ENCODE measurements around the gene TAF5.
A peak's percentile ranks its signal among the peaks of the same experiment; 100 is the strongest.

TAF5 gene

GRCh38 chr10:103367379-103367781, 396 bp upstream of the TAF5 start:
- no peak for TF ChIP-seq CTCF (IDR thresholded peaks at IDR 0.05; ENCODE audit: insufficient read depth, low read length, poor library complexity, severe bottlenecking)
- H3K4me3 ChIP-seq (replicated peaks; ENCODE audit: low read depth, low read length): peak overlapping the region; percentile 78
- no peak for DNase-seq (ENCODE audit: extremely low read depth, insufficient read length)
- no peaks in the 10 kb centered on the region for H3K36me3 ChIP-seq (ENCODE audit: control insufficient read depth, insufficient read depth, low read length)
- H3K27me3 ChIP-seq (replicated peaks; ENCODE audit: control insufficient read depth, insufficient read depth, low read length): no peaks in the 10 kb centered on the region

GRCh38 chr10:103373544-103373943, 5.8 kb downstream of the TAF5 start:
- DNase-seq (ENCODE audit: extremely low read depth, insufficient read length): no peak
- Histone ChIP-seq H3K36me3 (ENCODE audit: control insufficient read depth, insufficient read depth, low read length) (peaks cover 5% of the 10 kb centered on the region), H3K4me3 (replicated peaks; ENCODE audit: low read depth, low read length) (no peak overlapping the region), H3K27me3 (replicated peaks; ENCODE audit: control insufficient read depth, insufficient read depth, low read length) (no peaks in the 10 kb centered on the region)
- TF ChIP-seq CTCF (IDR thresholded peaks at IDR 0.05; ENCODE audit: insufficient read depth, low read length, poor library complexity, severe bottlenecking): no peak

- Histone ChIP-seq H3K4me3 (replicated peaks; ENCODE audit: low read depth, low read length) (no peak overlapping the region), H3K36me3 (ENCODE audit: control insufficient read depth, insufficient read depth, low read length) (peaks cover 5% of the 10 kb centered on the region), H3K27me3 (replicated peaks; ENCODE audit: control insufficient read depth, insufficient read depth, low read length) (no peaks in the 10 kb centered on the region)
- TF ChIP-seq CTCF (IDR thresholded peaks at IDR 0.05; ENCODE audit: insufficient read depth, low read length, poor library complexity, severe bottlenecking): no peak
- no peak for DNase-seq (ENCODE audit: extremely low read depth, insufficient read length)
Measured at GRCh38 chr10:103374263-103374662, 6.5 kb downstream of the TAF5 start.

- H3K36me3 ChIP-seq (ENCODE audit: control insufficient read depth, insufficient read depth, low read length): peaks cover 3% of the 10 kb centered on the region
- H3K27me3 ChIP-seq (replicated peaks; ENCODE audit: control insufficient read depth, insufficient read depth, low read length): no peaks in the 10 kb centered on the region
- DNase-seq (ENCODE audit: extremely low read depth, insufficient read length): peak; percentile 25
- no peak for TF ChIP-seq CTCF (IDR thresholded peaks at IDR 0.05; ENCODE audit: insufficient read depth, low read length, poor library complexity, severe bottlenecking)
- no peak overlapping the region for H3K4me3 ChIP-seq (replicated peaks; ENCODE audit: low read depth, low read length)
Measured at GRCh38 chr10:103382769-103383168, 15.0 kb downstream of the TAF5 start.

- DNase-seq (ENCODE audit: extremely low read depth, insufficient read length): peak; percentile 19
- H3K36me3 ChIP-seq (ENCODE audit: control insufficient read depth, insufficient read depth, low read length): peaks cover 7% of the 10 kb centered on the region
- TF ChIP-seq CTCF (IDR thresholded peaks at IDR 0.05; ENCODE audit: insufficient read depth, low read length, poor library complexity, severe bottlenecking): no peak
- no peaks in the 10 kb centered on the region for H3K27me3 ChIP-seq (replicated peaks; ENCODE audit: control insufficient read depth, insufficient read depth, low read length)
- H3K4me3 ChIP-seq (replicated peaks; ENCODE audit: low read depth, low read length): no peak overlapping the region
Measured at GRCh38 chr10:103394180-103394579, 26.4 kb downstream of the TAF5 start.

- peaks cover 7% of the 10 kb centered on the region for H3K36me3 ChIP-seq (ENCODE audit: control insufficient read depth, insufficient read depth, low read length)
- H3K4me3 ChIP-seq (replicated peaks; ENCODE audit: low read depth, low read length): peak overlapping the region; percentile 84
- TF ChIP-seq CTCF (IDR thresholded peaks at IDR 0.05; ENCODE audit: insufficient read depth, low read length, poor library complexity, severe bottlenecking): no peak
- H3K27me3 ChIP-seq (replicated peaks; ENCODE audit: control insufficient read depth, insufficient read depth, low read length): no peaks in the 10 kb centered on the region
- no peak for DNase-seq (ENCODE audit: extremely low read depth, insufficient read length)
Measured at GRCh38 chr10:103395754-103396066, 27.9 kb downstream of the TAF5 start.
